Mesothelial cell of epicardium (in vitro differentiated cells): Measurements from ENCODE around the gene PRIMPOL. TPM values are rescaled to one million over a fixed set of nuclear protein-coding genes. Genes with fewer than 3 reads are reported as not detected.

Experiments used
- DNase-seq, 2 experiments: peaks; one replicate each; pipeline ENCODE4 v3.0.0; 2021; ENCODE audit warnings: low spot score in 2 of 2; ENCODE audit not compliant: unreplicated experiment in 2 of 2
- H3K27ac Mint-ChIP-seq: 2 replicates; pipeline ENCODE4 v1.8.0; 2021; ENCODE audit warnings: mixed read lengths
- H3K27me3 Mint-ChIP-seq: 2 replicates; pipeline ENCODE4 v1.8.0; 2021; ENCODE audit warnings: low read depth, mixed read lengths
- H3K36me3 Mint-ChIP-seq: 2 replicates; pipeline ENCODE4 v1.8.0; 2021; ENCODE audit warnings: mixed read lengths
- H3K4me1 Mint-ChIP-seq: 2 replicates; pipeline ENCODE4 v1.8.0; 2021; ENCODE audit warnings: mixed read lengths
- H3K4me3 Mint-ChIP-seq: 2 replicates; pipeline ENCODE4 v1.8.0; 2021; ENCODE audit warnings: mild to moderate bottlenecking, moderate library complexity, mixed read lengths
- H3K9me3 Mint-ChIP-seq: 2 replicates; pipeline ENCODE4 v1.8.0; 2021; ENCODE audit warnings: mixed read lengths
- CTCF ChIP-seq: fragments of 200-600 bp; sonication (generic); IDR thresholded peaks from one replicate; pipeline ENCODE4 v1.5.0; 2021; ENCODE audit warnings: antibody characterized with exemption; ENCODE audit not compliant: unreplicated experiment
- total RNA-seq: library from RNA; stranded (reverse); gene quantifications from 3 replicates; pipeline ENCODE4 v1.2.1, GENCODE V29; 2021

The PRIMPOL gene
- total RNA-seq, 1 donor from 2014 or later, result 22.3 TPM

GRCh38 chr4:184635381-184635780 lies 14.2 kb upstream of the PRIMPOL start:
- Mint-ChIP-seq H3K4me3 (no peak overlapping the region), H3K9me3 (no peaks in the 10 kb centered on the region), H3K4me1 (no peaks in the 10 kb centered on the region), H3K36me3 (peaks cover 36% of the 10 kb centered on the region), H3K27me3 (no peaks in the 10 kb centered on the region), H3K27ac (no peak overlapping the region)
- no peak for DNase-seq
- TF ChIP-seq CTCF, result no peak

GRCh38 chr4:184636144-184636543 lies 13.4 kb upstream of the PRIMPOL start:
- Mint-ChIP-seq H3K36me3 (peaks cover 36% of the 10 kb centered on the region), H3K4me1 (no peaks in the 10 kb centered on the region), H3K27ac (no peak overlapping the region), H3K4me3 (no peak overlapping the region), H3K27me3 (no peaks in the 10 kb centered on the region), H3K9me3 (no peaks in the 10 kb centered on the region)
- DNase-seq, result no peak
- TF ChIP-seq CTCF, result no peak

GRCh38 chr4:184636897-184637296 lies 12.6 kb upstream of the PRIMPOL start:
- no peak for TF ChIP-seq CTCF
- H3K27ac Mint-ChIP-seq, result no peak overlapping the region
- peaks cover 3% of the 10 kb centered on the region for H3K9me3 Mint-ChIP-seq
- H3K36me3 Mint-ChIP-seq, result peaks cover 36% of the 10 kb centered on the region
- H3K27me3 Mint-ChIP-seq, result no peaks in the 10 kb centered on the region
- DNase-seq, result no peak
- H3K4me1 Mint-ChIP-seq, result no peaks in the 10 kb centered on the region
- no peak overlapping the region for H3K4me3 Mint-ChIP-seq

GRCh38 chr4:184641022-184641421 lies 8.5 kb upstream of the PRIMPOL start:
- Mint-ChIP-seq H3K36me3 (peaks cover 27% of the 10 kb centered on the region), H3K27me3 (no peaks in the 10 kb centered on the region), H3K4me3 (no peak overlapping the region), H3K4me1 (peaks cover under 1% of the 10 kb centered on the region), H3K27ac (no peak overlapping the region), H3K9me3 (peaks cover 3% of the 10 kb centered on the region)
- no peak for DNase-seq
- no peak for TF ChIP-seq CTCF

- no peaks in the 10 kb centered on the region for H3K27me3 Mint-ChIP-seq
- H3K36me3 Mint-ChIP-seq, result peaks cover 23% of the 10 kb centered on the region
- no peak for TF ChIP-seq CTCF
- H3K27ac Mint-ChIP-seq, result no peak overlapping the region
- no peak overlapping the region for H3K4me3 Mint-ChIP-seq
- H3K9me3 Mint-ChIP-seq, result peaks cover 3% of the 10 kb centered on the region
- DNase-seq, result no peak
- peaks cover 5% of the 10 kb centered on the region for H3K4me1 Mint-ChIP-seq
Measured at GRCh38 chr4:184641451-184641850, 8.1 kb upstream of the PRIMPOL start.

- TF ChIP-seq CTCF, result no peak
- no peak overlapping the region for H3K4me3 Mint-ChIP-seq
- no peak for DNase-seq
- H3K27me3 Mint-ChIP-seq, result no peaks in the 10 kb centered on the region
- peaks cover 13% of the 10 kb centered on the region for H3K36me3 Mint-ChIP-seq
- H3K27ac Mint-ChIP-seq, result no peak overlapping the region
- H3K4me1 Mint-ChIP-seq, result peaks cover 24% of the 10 kb centered on the region
- peaks cover 3% of the 10 kb centered on the region for H3K9me3 Mint-ChIP-seq
Measured at GRCh38 chr4:184643731-184644130, 5.8 kb upstream of the PRIMPOL start.
